ENCODE results near the gene SECTM1. TPM values are rescaled to one million over a fixed set of nuclear protein-coding genes. Genes with fewer than 3 reads are reported as not detected.
A peak's percentile ranks its signal among the peaks of the same experiment; 100 is the strongest.

The SECTM1 gene
- total RNA-seq, 1 donor from 2014 or later = not detected

DNA sequence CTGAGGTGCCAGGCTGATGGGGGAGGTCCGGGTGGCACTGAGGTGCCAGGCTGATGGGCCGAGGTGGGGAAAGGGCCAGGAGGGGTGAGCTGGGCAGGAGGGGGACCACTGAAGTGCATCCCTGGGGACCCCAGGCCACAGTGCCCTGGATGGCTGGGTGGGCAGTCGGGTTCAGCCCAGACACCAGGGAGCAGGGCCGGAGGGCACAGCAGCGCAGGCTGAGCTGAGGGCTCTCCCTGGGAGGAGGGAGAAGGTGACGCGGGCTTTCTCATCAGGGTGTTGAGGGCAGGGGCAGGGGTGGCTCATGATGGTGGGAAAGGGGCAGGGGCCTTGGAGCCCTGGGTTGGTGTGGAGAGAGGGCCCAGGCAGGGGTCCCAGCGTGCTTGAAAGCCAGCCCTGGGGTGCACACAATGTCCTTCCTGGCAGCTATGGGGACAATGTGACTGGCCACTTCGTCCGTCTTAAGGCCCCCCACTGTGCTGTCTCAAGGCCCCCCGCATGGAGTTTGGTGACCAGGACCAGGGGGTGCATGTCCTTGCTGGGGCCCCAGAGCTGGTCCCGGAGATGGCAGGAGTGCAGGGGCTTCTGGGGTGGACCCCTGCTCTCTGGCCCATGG, 32.2 kb downstream of the SECTM1 start:
- peaks cover 5% of the 10 kb centered on the region for H3K27me3 Mint-ChIP-seq
- DNase-seq (ENCODE audit: low spot score, unreplicated experiment) = no peak
- peaks cover 12% of the 10 kb centered on the region for H3K4me1 Mint-ChIP-seq (ENCODE audit: low read depth)

GRCh38 chr17:82300707-82301270, 32.8 kb downstream of the SECTM1 start:
- Mint-ChIP-seq H3K36me3 (ENCODE audit: insufficient read depth) (no peaks in the 10 kb centered on the region), H3K9me3 (ENCODE audit: low read depth) (no peaks in the 10 kb centered on the region), H3K27me3 (peaks cover 5% of the 10 kb centered on the region), H3K27ac (no peak overlapping the region), H3K4me1 (ENCODE audit: low read depth) (peaks cover 13% of the 10 kb centered on the region), H3K4me3 (ENCODE audit: low read depth) (no peak overlapping the region)
- peak; percentile 45 for DNase-seq (ENCODE audit: low spot score, unreplicated experiment)
- TF ChIP-seq, protein P1, sequence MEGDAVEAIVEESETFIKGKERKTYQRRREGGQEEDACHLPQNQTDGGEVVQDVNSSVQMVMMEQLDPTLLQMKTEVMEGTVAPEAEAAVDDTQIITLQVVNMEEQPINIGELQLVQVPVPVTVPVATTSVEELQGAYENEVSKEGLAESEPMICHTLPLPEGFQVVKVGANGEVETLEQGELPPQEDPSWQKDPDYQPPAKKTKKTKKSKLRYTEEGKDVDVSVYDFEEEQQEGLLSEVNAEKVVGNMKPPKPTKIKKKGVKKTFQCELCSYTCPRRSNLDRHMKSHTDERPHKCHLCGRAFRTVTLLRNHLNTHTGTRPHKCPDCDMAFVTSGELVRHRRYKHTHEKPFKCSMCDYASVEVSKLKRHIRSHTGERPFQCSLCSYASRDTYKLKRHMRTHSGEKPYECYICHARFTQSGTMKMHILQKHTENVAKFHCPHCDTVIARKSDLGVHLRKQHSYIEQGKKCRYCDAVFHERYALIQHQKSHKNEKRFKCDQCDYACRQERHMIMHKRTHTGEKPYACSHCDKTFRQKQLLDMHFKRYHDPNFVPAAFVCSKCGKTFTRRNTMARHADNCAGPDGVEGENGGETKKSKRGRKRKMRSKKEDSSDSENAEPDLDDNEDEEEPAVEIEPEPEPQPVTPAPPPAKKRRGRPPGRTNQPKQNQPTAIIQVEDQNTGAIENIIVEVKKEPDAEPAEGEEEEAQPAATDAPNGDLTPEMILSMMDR (IDR thresholded peaks at IDR 0.05; ENCODE audit: unreplicated experiment) = peak; percentile 64

More for the DNA sequence above, 32.2 kb downstream of the SECTM1 start:
- TF ChIP-seq, protein P1 (IDR thresholded peaks at IDR 0.05; ENCODE audit: unreplicated experiment) = no peak
- Mint-ChIP-seq H3K4me3 (ENCODE audit: low read depth) (no peak overlapping the region), H3K36me3 (ENCODE audit: insufficient read depth) (no peaks in the 10 kb centered on the region), H3K9me3 (ENCODE audit: low read depth) (no peaks in the 10 kb centered on the region), H3K27ac (no peak overlapping the region)

- TF ChIP-seq, protein P1 (IDR thresholded peaks at IDR 0.05; ENCODE audit: unreplicated experiment) = no peak
- H3K27ac Mint-ChIP-seq = no peak overlapping the region
- peaks cover 17% of the 10 kb centered on the region for H3K4me1 Mint-ChIP-seq (ENCODE audit: low read depth)
- H3K4me3 Mint-ChIP-seq (ENCODE audit: low read depth) = no peak overlapping the region
- H3K9me3 Mint-ChIP-seq (ENCODE audit: low read depth) = no peaks in the 10 kb centered on the region
- no peaks in the 10 kb centered on the region for H3K36me3 Mint-ChIP-seq (ENCODE audit: insufficient read depth)
- DNase-seq (ENCODE audit: low spot score, unreplicated experiment) = no peak
- peaks cover 5% of the 10 kb centered on the region for H3K27me3 Mint-ChIP-seq
These were observed 33.3 kb downstream of the SECTM1 start for GRCh38 chr17:82300228-82300627.

GRCh38 chr17:82299452-82299851, 34.1 kb downstream of the SECTM1 start:
- Mint-ChIP-seq H3K9me3 (ENCODE audit: low read depth) (no peaks in the 10 kb centered on the region), H3K4me3 (ENCODE audit: low read depth) (no peak overlapping the region), H3K27me3 (peaks cover 5% of the 10 kb centered on the region), H3K36me3 (ENCODE audit: insufficient read depth) (no peaks in the 10 kb centered on the region), H3K4me1 (ENCODE audit: low read depth) (peaks cover 21% of the 10 kb centered on the region), H3K27ac (no peak overlapping the region)
- DNase-seq (ENCODE audit: low spot score, unreplicated experiment) = no peak
- TF ChIP-seq, protein P1 (IDR thresholded peaks at IDR 0.05; ENCODE audit: unreplicated experiment) = no peak

DNA sequence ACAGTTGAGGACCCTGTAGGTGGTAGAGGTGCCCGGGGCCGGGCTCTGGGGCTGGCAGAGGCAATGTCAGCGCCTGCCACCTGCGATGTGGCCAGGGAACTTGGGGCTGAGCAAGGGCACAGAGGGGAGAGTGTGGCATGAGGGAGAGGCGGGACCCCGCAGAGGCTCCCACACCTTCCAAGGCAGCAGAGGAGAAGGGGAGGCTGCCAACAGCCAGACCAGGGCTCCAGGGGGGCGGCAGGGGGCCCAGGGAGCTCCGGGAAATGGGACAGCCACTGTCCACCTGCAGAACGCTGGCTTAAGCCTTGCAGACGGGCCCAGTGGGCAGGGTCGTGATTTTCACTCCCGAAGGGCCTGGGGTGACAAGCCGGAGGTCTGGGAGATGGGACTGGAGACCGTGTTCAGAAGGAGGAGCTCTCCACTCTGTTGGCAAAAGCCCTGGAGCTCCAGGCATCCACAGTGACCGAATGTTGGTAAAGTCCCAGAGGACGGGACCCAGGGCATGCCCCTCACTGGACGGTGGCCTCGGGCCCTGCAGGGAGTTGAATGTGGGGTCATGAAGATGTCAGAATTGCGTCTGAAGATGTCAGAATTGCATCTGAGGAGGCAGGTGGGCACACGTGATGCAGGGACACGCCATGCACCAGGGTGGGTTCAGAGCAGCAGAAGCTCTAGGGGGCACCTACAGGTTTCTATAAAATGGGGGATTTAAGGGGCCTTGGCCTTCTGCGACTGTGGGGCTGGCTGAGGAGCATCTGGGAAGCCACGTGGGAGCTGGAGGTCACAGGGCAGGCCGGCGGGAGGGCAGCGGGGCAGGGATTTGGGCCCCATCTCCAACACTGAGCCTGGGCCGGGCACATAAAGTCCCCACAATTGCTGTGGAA, 34.8 kb downstream of the SECTM1 start:
- Mint-ChIP-seq H3K4me1 (ENCODE audit: low read depth) (peaks cover 25% of the 10 kb centered on the region), H3K27ac (no peak overlapping the region), H3K4me3 (ENCODE audit: low read depth) (no peak overlapping the region), H3K27me3 (peaks cover 5% of the 10 kb centered on the region), H3K36me3 (ENCODE audit: insufficient read depth) (no peaks in the 10 kb centered on the region), H3K9me3 (ENCODE audit: low read depth) (no peaks in the 10 kb centered on the region)
- TF ChIP-seq, protein P1 (IDR thresholded peaks at IDR 0.05; ENCODE audit: unreplicated experiment) = no peak
- DNase-seq (ENCODE audit: low spot score, unreplicated experiment) = no peak
